GM04504 (cell line): ENCODE data around the gene KIF19.
"Not testable (repeated sequence)": the region's sequence is repeated elsewhere in the genome, so short reads cannot be mapped to it uniquely, and the experiment has no call there.

Experiments
- DNase-seq: peaks from one replicate; pipeline ENCODE4 v3.0.0-alpha.2; 2012; ENCODE audit warnings: low read depth

Gene KIF19

DNA sequence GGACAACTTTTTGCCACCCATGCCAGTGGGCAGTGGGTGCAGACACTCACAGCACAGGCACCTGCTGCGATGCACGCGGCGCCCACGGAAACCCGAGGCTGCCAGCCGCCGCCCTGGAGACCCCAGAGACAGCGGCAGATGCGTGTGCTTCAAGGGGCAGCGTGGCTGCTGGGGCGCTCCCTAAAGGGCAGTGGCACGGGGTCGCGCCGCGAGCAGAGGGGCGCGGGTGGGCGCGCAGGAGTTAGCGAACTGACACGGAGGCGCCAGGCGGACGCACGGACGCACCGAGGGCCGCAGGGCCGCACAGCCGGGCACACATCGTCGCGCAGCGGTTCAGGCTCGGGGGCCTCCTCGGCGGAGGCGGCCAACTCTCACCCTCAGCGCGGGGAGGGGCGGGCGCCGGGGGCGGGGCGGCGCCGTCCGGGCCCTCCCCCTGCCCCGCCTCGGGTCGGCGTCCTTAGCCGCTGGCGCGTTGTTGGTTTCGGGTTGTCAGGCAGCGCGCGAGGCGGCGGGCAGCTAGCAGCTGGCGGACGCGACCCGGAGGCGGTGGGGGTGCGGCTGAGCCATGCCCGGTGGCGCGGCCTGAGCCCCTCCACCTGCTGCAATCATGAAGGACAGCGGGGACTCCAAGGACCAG lies at the start of gene KIF19:
TSS of gene KIF19 (plus strand) at position 484 of the 637 bp plus-strand sequence. CDS start at position 608, 124 bp downstream.
- no peak for DNase-seq

GRCh38 chr17:74276541-74277009 lies 49.5 kb upstream of the KIF19 start:
- DNase-seq: no peak

DNA sequence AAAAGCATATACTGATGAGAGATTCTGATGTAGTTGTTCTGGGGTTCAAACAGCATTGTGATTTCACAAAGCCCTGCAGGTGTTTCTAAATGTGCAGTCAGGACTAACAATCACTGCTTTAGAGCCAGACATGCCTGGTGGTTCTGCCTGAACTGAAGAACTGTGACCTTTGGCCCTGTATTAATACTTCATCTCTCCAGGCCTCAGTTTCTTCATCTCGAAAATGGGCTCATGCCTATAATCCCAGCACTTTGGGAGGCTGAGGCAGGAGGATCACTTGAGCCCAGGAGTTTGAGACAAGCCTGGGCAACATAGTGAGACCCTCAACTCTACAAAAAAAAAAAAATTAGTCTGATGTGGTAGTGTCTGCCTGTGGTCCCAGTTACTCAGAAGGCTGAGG lies 48.1 kb upstream of the KIF19 start:
- no peak for DNase-seq

DNA sequence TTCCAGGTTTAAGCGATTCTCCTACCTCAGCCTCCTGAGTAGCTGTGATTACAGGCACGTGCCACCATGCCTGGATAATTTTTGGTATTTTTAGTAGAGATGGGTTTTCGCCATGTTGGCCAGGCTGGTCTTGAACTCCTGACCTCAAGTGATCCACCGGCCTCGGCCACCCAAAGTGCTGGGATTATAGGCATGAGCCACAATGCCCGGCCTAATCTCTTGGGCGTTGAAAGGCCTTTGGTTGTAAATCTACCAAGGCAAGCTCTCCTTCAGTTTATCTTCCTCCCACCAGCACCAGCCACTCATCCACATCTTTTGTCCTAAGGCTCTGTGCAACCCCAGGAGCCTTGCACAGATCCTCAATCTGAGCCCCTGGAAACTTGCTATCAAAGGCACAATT lies 46.4 kb upstream of the KIF19 start:
- not testable (repeated sequence) for DNase-seq

GRCh38 chr17:74280093-74280513 lies 45.9 kb upstream of the KIF19 start:
- no peak for DNase-seq

- DNase-seq: no peak
Measured at GRCh38 chr17:74281799-74282198, 44.2 kb upstream of the KIF19 start.

- DNase-seq: not testable (repeated sequence)
Measured at GRCh38 chr17:74282274-74282586, 43.8 kb upstream of the KIF19 start.

DNA sequence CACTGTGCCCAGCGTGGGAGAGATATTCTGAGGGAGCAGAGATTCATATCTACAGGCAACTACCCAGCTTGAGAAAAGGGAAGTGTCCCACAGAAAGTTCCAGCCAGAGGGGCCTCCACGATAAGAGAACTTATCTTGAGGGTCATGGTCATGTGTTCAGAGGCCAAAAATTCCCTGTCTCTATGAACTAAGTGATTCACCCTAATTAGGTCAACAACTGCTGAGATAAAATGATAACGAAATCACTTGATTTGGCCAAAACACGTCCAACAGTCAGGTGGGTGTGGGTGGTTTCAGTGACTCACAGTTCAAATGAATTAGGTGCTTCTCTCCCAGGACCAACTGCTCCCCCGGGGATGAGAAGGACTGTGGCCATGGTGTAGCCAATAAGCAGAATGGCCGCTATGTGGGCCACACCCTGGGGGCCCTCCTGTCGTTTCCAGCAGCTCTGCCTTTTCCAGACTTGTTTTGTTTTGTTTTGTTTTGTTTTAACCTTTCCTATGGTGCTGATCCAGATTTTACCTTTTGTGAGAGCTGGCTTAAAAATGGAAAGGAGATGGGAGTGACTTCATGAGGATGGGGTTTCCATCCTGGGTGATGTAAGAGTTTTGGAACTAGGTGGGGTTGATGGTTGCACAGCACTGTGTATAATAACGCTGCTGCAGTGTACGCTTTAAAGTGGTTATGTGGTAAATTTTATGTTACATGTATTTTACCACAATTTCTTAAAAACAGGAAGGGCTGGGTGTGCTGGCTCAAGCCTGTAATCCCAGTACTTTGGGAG lies 43.2 kb upstream of the KIF19 start:
- DNase-seq: no peak

GRCh38 chr17:74283371-74283673 lies 42.7 kb upstream of the KIF19 start:
- no peak for DNase-seq

DNA sequence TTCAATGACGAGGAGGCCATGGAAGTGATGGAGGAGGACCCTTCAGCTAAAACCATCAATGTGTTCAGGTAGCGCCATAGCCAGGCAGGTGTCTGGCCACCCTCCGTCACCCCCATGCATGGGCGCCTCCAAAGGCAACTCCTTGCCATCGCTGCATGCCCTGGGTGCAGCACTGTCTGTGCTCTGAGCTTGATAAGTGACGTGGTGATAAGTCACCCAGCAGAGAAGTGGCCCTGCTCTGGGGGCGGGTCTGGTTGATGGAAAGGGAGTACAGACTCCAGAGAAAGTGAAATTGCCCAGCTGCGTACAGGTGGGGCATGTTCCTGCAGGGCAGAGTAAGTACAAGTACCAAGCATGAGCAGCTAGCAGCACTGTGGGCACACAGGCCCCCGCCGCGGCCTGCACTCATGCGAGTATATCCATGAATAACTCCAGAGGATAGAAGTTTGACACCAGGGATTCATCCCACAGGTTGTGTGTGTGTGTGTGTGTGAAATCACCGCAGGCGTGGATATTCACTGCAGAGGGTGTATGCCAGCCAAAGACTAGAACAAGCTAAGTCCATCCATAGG lies 38.9 kb upstream of the KIF19 start:
- no peak for DNase-seq

DNA sequence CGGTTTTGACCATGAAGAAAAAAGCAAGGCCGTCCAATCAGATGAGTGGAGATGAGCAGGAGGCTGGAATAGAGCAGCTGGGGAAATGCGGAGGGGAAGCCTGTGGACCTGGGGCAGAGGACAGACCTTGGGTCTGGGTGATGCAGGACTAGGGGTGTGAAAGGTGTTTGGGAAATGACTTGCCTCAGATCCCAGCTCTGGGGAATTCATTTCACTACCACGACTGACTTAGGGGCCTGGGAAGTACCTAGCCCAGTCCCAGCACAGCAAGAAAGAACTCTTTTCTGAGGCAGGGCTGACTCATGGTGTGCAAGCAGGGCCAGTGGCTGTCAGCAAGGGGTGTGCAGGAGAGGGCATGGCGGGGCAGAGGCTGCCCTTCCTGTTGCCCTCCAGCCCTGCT lies 37.2 kb upstream of the KIF19 start:
- DNase-seq: no peak

- no peak for DNase-seq
Measured at GRCh38 chr17:74289688-74290087, 36.3 kb upstream of the KIF19 start.

DNA sequence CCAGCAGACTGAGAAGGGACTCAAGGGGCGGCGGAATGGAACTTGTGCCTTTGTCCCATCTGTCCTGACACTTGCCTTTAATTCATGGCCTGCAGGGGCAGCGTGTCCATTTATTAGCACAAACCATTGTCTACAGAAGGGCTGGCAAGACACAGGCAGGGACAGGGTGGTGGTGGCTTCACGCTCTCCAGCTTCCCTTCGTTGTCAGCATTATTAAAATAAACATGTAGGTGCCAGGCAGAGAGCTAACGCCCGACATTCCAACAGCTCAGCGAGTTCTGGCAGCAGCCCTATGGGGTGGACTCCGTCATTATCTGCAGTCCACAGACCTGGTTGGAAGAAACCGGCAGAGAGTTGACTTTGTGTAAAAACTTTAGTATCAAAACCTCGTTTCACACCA lies 35.7 kb upstream of the KIF19 start:
- DNase-seq: no peak

- no peak for DNase-seq
Measured at GRCh38 chr17:74292495-74292894, 33.5 kb upstream of the KIF19 start.

- no peak for DNase-seq
Measured at GRCh38 chr17:74295625-74296547, 30.1 kb upstream of the KIF19 start.

DNA sequence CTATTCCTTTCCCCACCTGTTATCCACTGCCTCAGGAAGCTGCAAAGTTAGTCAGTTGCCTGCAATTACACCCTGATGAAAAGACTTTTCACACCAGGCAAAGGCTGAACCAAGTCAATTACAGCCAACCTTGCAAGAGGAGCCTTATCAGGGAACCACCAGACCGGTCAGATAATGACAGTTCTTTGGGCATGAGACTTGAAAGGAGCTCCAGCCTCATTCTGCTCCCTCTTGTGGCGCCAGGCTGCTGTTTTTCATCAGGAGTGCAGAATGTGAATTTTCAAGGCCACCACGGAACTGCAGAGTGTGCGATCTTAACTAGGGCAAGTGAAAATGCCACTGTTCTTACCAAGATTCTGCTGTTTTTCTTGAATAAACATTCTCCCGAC lies 29.5 kb upstream of the KIF19 start:
- DNase-seq: peak; percentile 9

GRCh38 chr17:74297941-74298340 lies 28.1 kb upstream of the KIF19 start:
- DNase-seq: no peak

- DNase-seq: no peak
Measured at GRCh38 chr17:74298778-74299177, 27.2 kb upstream of the KIF19 start.

- DNase-seq: no peak
Measured at GRCh38 chr17:74299226-74300009, 26.6 kb upstream of the KIF19 start.

DNA sequence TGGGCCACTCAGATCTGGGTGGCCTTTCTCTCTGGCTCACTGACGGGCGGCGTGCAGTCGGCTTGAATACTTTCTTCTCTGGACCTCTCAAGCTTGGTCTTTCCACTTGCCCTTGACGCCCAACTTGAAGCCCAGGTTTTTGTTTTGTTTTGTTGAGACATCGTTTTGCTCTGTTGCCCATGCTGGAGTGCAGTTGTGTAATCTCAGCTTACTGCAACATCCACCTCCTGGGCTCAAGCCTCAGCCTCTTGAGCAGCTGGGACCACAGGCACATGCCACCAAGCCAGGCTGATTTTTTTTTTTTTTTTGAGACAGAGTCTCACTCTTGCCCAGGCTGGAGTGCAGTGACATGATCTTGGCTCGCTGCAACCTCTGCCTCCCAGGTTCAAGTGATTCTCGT lies 22.7 kb upstream of the KIF19 start:
- no peak for DNase-seq

- DNase-seq: no peak
Measured at GRCh38 chr17:74304184-74304583, 21.8 kb upstream of the KIF19 start.
